Brain microvascular endothelial cell (primary cell): ENCODE results near the gene ITGA7.

Experiments used
- DNase-seq: peaks from one replicate; pipeline ENCODE4 v3.0.0-alpha.2; 2020
- H3K27ac ChIP-seq: fragments of 250-450 bp; sonication (Bioruptor Pico); 2 replicates; pipeline ENCODE4 v1.5.1; 2020; ENCODE audit warnings: mild to moderate bottlenecking, moderate library complexity
- H3K27me3 ChIP-seq: fragments of 250-450 bp; sonication (Bioruptor Pico); replicated peaks from 2 replicates; pipeline ENCODE4 v1.5.1; 2020; ENCODE audit warnings: mild to moderate bottlenecking
- H3K36me3 ChIP-seq: fragments of 250-450 bp; sonication (Bioruptor Pico); replicated peaks from 2 replicates; pipeline ENCODE4 v1.5.1; 2020; ENCODE audit warnings: mild to moderate bottlenecking
- H3K4me3 ChIP-seq: 2 replicates; pipeline ENCODE4 v1.5.1; 2011; ENCODE audit warnings: low read depth, mild to moderate bottlenecking, control low read depth, low read length, moderate library complexity
- in situ Hi-C: cut with HindIII; loops from 2 replicates; pipeline ENCODE4 v1.10.0; 2017; ENCODE audit warnings: low sequenced_read_pairs, low pct_ligation_motif_present
- TF ChIP-seq, protein P1 (sequence below): IDR thresholded peaks from 2 replicates; pipeline ENCODE4 v1.5.1; 2011; ENCODE audit warnings: low read depth, mild to moderate bottlenecking, moderate library complexity, low read length, control low read depth, inconsistent platforms; ENCODE audit errors: missing control alignments

The ITGA7 gene

GRCh38 chr12:55721601-55722213, 14.0 kb upstream of the ITGA7 start:
- no peak for DNase-seq
- peaks cover 38% of the 10 kb centered on the region for H3K36me3 ChIP-seq
- TF ChIP-seq, protein P1, sequence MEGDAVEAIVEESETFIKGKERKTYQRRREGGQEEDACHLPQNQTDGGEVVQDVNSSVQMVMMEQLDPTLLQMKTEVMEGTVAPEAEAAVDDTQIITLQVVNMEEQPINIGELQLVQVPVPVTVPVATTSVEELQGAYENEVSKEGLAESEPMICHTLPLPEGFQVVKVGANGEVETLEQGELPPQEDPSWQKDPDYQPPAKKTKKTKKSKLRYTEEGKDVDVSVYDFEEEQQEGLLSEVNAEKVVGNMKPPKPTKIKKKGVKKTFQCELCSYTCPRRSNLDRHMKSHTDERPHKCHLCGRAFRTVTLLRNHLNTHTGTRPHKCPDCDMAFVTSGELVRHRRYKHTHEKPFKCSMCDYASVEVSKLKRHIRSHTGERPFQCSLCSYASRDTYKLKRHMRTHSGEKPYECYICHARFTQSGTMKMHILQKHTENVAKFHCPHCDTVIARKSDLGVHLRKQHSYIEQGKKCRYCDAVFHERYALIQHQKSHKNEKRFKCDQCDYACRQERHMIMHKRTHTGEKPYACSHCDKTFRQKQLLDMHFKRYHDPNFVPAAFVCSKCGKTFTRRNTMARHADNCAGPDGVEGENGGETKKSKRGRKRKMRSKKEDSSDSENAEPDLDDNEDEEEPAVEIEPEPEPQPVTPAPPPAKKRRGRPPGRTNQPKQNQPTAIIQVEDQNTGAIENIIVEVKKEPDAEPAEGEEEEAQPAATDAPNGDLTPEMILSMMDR: no peak
- no peak overlapping the region for H3K4me3 ChIP-seq
- no peak overlapping the region for H3K27ac ChIP-seq
- in situ Hi-C loops: no loop called here
- no peaks in the 10 kb centered on the region for H3K27me3 ChIP-seq

DNA sequence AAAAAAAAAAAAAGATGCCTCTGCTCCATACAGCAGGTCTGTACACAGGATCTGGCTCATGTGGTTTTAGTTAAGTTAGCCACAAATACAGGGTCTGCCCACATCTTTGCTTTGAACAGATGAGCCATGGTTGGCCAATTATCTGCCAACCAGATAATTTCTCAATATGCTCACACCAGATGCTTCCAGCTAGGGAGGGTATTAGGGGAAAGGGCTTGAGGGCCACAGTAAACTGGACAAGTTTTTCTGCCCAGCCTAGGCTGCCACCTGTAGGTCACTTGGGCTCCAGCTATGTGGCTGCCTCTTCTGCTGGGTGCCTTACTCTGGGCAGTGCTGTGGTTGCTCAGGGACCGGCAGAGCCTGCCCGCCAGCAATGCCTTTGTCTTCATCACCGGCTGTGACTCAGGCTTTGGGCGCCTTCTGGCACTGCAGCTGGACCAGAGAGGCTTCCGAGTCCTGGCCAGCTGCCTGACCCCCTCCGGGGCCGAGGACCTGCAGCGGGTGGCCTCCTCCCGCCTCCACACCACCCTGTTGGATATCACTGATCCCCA, 13.3 kb upstream of the ITGA7 start:
- H3K36me3 ChIP-seq: peaks cover 33% of the 10 kb centered on the region
- DNase-seq: peak; percentile 76
- in situ Hi-C loops: no loop called here
- peak overlapping the region; percentile 11 for H3K27ac ChIP-seq
- no peaks in the 10 kb centered on the region for H3K27me3 ChIP-seq
- no peak overlapping the region for H3K4me3 ChIP-seq
- TF ChIP-seq, protein P1: peak; percentile 74

DNA sequence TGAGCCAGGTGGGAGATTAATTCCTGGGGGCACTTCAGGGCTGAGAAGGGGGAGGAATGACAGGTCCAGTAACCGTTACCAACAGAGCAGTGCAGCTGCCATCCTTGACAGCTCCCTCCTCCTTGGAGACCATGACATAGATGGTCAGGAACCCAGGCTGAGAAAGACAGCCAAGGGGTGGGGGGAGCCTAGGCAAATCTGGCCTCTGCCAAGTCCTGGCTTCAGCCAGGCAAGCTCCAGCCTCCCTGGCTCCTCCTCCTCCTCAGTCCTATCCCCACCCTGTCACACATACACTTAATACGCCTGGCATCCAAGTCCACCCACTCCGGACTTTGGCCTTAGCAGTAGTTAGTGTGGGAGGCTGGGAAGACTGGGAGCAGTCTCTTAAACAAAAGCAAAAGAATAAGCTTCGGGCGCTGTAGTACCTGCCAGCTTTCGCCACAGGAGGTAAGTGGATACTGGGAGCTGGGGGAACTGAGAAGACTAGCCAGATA, 12.4 kb upstream of the ITGA7 start, which contains the start of gene RDH5:
RDH5 (plus strand) TSS at position 323 of the 494 bp plus-strand sequence. CDS start 792 bp downstream, outside the sequence.
- peak; percentile 47 for DNase-seq
- H3K4me3 ChIP-seq: no peak within 1 kb of the TSS
- in situ Hi-C loops: no loop called here
- peaks cover 24% of the 10 kb centered on the region for H3K36me3 ChIP-seq
- peak within 1 kb of the TSS; percentile 29 for H3K27ac ChIP-seq
- H3K27me3 ChIP-seq: no peaks in the 10 kb centered on the region
- TF ChIP-seq, protein P1: no peak

DNA sequence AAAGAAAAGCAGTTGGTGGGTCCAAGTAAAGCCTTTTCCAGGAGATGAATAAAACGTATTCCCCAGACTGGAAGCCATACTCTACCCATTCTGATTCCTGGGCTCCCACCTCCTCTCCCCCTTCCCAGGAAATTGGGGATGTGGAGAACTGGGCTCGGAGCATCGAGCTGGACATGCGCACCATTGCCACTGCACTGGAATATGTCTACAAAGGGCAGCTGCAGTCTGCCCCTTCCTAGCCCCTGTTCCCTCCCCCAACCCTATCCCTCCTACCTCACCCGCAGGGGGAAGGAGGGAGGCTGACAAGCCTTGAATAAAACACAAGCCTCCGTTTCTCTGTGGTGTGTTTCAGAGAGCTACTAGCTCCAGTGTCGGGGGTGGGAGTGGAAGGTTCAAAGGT, 11.7 kb upstream of the ITGA7 start:
- Histone ChIP-seq H3K36me3 (peaks cover 17% of the 10 kb centered on the region), H3K27me3 (no peaks in the 10 kb centered on the region), H3K27ac (no peak overlapping the region), H3K4me3 (no peak overlapping the region)
- DNase-seq: no peak
- TF ChIP-seq, protein P1: no peak
- in situ Hi-C loops: no loop called here

DNA sequence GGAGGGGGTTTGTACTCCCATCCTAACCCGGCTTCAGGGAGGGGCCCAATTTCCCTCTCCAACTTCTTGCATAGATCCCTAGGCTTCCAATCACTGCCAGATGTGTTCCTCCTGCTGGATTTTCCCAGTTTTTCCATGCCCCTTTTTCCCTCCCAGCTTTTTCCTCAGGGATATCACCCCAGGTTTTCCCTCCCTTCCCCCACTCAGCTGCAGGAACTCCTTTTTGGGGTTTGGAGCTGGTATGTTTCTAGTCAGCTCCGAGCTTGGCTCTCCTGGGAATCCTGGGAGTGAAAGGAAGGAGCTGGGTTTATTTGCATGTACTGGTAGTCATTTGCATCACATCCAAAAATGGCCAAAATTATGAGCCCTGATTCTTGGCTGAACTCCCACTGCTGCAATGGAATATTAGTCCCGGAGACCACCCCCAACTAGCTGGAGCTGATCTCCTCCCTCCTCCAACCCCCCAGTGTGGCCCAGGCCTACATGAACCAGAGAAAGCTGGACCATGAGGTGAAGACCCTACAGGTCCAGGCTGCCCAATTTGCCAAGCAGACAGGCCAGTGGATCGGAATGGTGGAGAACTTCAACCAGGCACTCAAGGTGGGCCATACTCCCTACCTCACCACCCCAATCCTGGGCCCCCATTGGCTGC, 11.0 kb upstream of the ITGA7 start:
- no peak for DNase-seq
- Histone ChIP-seq H3K36me3 (peaks cover 11% of the 10 kb centered on the region), H3K27ac (peak overlapping the region; percentile 62), H3K27me3 (no peaks in the 10 kb centered on the region), H3K4me3 (no peak overlapping the region)
- TF ChIP-seq, protein P1: no peak
- in situ Hi-C loops: no loop called here
